Right atrium auricular region (tissue), 2 donors: ENCODE measurements around the gene STAG1. TPM values are rescaled to one million over a fixed set of nuclear protein-coding genes. Genes with fewer than 3 reads are reported as not detected.
A peak's percentile ranks its signal among the peaks of the same experiment; 100 is the strongest.

Source experiments
- DNase-seq: peaks from one replicate; pipeline ENCODE4 v3.0.0-alpha.2; 2019; ENCODE audit warnings: low spot score
- H3K27ac ChIP-seq, 2 donors: fragments of 200-600 bp; sonication (generic); 1 replicate in 1 of 2; 2 replicates in 1 of 2; pipeline ENCODE4 v1.5.1; 2016 to 2019
- H3K27me3 ChIP-seq, 2 donors: fragments of 200-600 bp; sonication (generic); one replicate each; pipeline versions ENCODE4 v1.5.1 to v1.6.0; 2017 to 2019
- H3K36me3 ChIP-seq: fragments of 200-600 bp; sonication (generic); one replicate; pipeline ENCODE4 v1.5.1; 2016
- H3K4me1 ChIP-seq, 2 donors: fragments of 200-600 bp; sonication (generic); one replicate each; pipeline versions ENCODE4 v1.5.1 to v1.6.0; 2017 to 2019
- H3K4me3 ChIP-seq, 2 donors: fragments of 200-600 bp; sonication (generic); 1 replicate in 1 of 2; 2 replicates in 1 of 2; pipeline ENCODE4 v1.5.1; 2017 to 2019; ENCODE audit warnings: mild to moderate bottlenecking in 1 of 2, moderate library complexity in 1 of 2
- H3K9me3 ChIP-seq, 2 donors: fragments of 200-600 bp; sonication (generic); one replicate each; pipeline ENCODE4 v1.5.1; 2019
- CTCF ChIP-seq, 2 donors: fragments of 200-600 bp; sonication (generic); IDR thresholded peaks; one replicate each; pipeline ENCODE4 v1.5.1; 2019; ENCODE audit warnings: antibody characterized with exemption in 2 of 2
- total RNA-seq, 2 donors: library from RNA; depleted of rRNA; stranded (reverse); fragments of >200 nt; gene quantifications; one replicate each; pipeline ENCODE4 v1.1.0, GENCODE V29; 2016

Gene STAG1
- total RNA-seq, 2 donors from 2014 or later = 16.5 to 24.8 TPM

GRCh38 chr3:136545664-136546268 lies 206.4 kb downstream of the STAG1 start:
- no peak overlapping the region for H3K27ac ChIP-seq
- no peaks in the 10 kb centered on the region for H3K36me3 ChIP-seq
- no peak for DNase-seq
- no peaks in the 10 kb centered on the region for H3K9me3 ChIP-seq
- H3K27me3 ChIP-seq = no peaks in the 10 kb centered on the region
- H3K4me3 ChIP-seq = no peak overlapping the region
- H3K4me1 ChIP-seq = peaks cover 0 to 14% of the 10 kb centered on the region in 2 donors
- TF ChIP-seq CTCF (IDR thresholded peaks at IDR 0.05) = peak in 1 of 2 donors; percentile 36

- H3K27me3 ChIP-seq = no peaks in the 10 kb centered on the region
- no peak for DNase-seq
- H3K36me3 ChIP-seq = no peaks in the 10 kb centered on the region
- H3K27ac ChIP-seq = no peak overlapping the region
- TF ChIP-seq CTCF (IDR thresholded peaks at IDR 0.05) = no peak
- no peaks in the 10 kb centered on the region for H3K9me3 ChIP-seq
- H3K4me1 ChIP-seq = peaks cover 0 to 14% of the 10 kb centered on the region in 2 donors
- no peak overlapping the region for H3K4me3 ChIP-seq
These were observed 207.6 kb downstream of the STAG1 start for GRCh38 chr3:136544532-136544931.

- Histone ChIP-seq H3K27ac (no peak overlapping the region), H3K4me3 (no peak overlapping the region), H3K27me3 (no peaks in the 10 kb centered on the region), H3K9me3 (no peaks in the 10 kb centered on the region), H3K36me3 (no peaks in the 10 kb centered on the region), H3K4me1 (peaks cover 0 to 14% of the 10 kb centered on the region in 2 donors)
- DNase-seq = no peak
- no peak for TF ChIP-seq CTCF (IDR thresholded peaks at IDR 0.05)
These were observed 208.8 kb downstream of the STAG1 start for GRCh38 chr3:136543385-136543784.

GRCh38 chr3:136535906-136536305 lies 216.3 kb downstream of the STAG1 start:
- peaks cover 3 to 5% of the 10 kb centered on the region in 2 donors for H3K9me3 ChIP-seq
- TF ChIP-seq CTCF (IDR thresholded peaks at IDR 0.05) = no peak
- H3K36me3 ChIP-seq = no peaks in the 10 kb centered on the region
- no peak overlapping the region for H3K27ac ChIP-seq
- H3K27me3 ChIP-seq = no peaks in the 10 kb centered on the region
- H3K4me1 ChIP-seq = no peaks in the 10 kb centered on the region
- no peak overlapping the region for H3K4me3 ChIP-seq
- DNase-seq = no peak

GRCh38 chr3:136532766-136533165 lies 219.4 kb downstream of the STAG1 start:
- Histone ChIP-seq H3K27ac (no peak overlapping the region), H3K4me3 (no peak overlapping the region), H3K9me3 (peaks cover 3 to 5% of the 10 kb centered on the region in 2 donors), H3K27me3 (no peaks in the 10 kb centered on the region), H3K4me1 (no peaks in the 10 kb centered on the region), H3K36me3 (no peaks in the 10 kb centered on the region)
- TF ChIP-seq CTCF (IDR thresholded peaks at IDR 0.05) = no peak
- DNase-seq = no peak

- no peak for TF ChIP-seq CTCF (IDR thresholded peaks at IDR 0.05)
- Histone ChIP-seq H3K27me3 (no peaks in the 10 kb centered on the region), H3K4me1 (no peaks in the 10 kb centered on the region)
These were observed 234.1 kb downstream of the STAG1 start for GRCh38 chr3:136518102-136518501.

More at GRCh38 chr3:136518102-136518501, 234.1 kb downstream of the STAG1 start:
- H3K4me3 ChIP-seq = no peak overlapping the region
- no peaks in the 10 kb centered on the region for H3K36me3 ChIP-seq
- DNase-seq = no peak
- H3K27ac ChIP-seq = no peak overlapping the region
- H3K9me3 ChIP-seq = no peaks in the 10 kb centered on the region
